Retinal pigment epithelial cell (primary cell): Measurements from ENCODE around the gene LRP1.
A peak's percentile ranks its signal among the peaks of the same experiment; 100 is the strongest.

ENCODE experiments used
- DNase-seq: peaks from one replicate; pipeline ENCODE4 v3.0.0-alpha.2; 2010; ENCODE audit warnings: low read depth
- H3K4me3 ChIP-seq: 2 replicates; pipeline ENCODE4 v1.5.1; 2011; ENCODE audit warnings: mild to moderate bottlenecking, low read length, control low read depth, moderate library complexity
- CTCF ChIP-seq: conservative IDR thresholded peaks from 2 replicates; pipeline ENCODE4 v1.5.1; 2011; ENCODE audit warnings: low read depth, low read length, control low read depth, inconsistent platforms

LRP1 gene

GRCh38 chr12:57223191-57224165 lies 95.2 kb downstream of the LRP1 start:
- TF ChIP-seq CTCF: no peak
- H3K4me3 ChIP-seq: no peak overlapping the region
- DNase-seq: no peak

GRCh38 chr12:57224278-57224972 lies 96.1 kb downstream of the LRP1 start:
- no peak for DNase-seq
- TF ChIP-seq CTCF: no peak
- H3K4me3 ChIP-seq: no peak overlapping the region

- H3K4me3 ChIP-seq: no peak overlapping the region
- no peak for DNase-seq
- peak; percentile 57 for TF ChIP-seq CTCF
Measured at GRCh38 chr12:57224973-57225679, 96.8 kb downstream of the LRP1 start.

GRCh38 chr12:57225680-57226210 lies 97.5 kb downstream of the LRP1 start:
- no peak overlapping the region for H3K4me3 ChIP-seq
- TF ChIP-seq CTCF: no peak
- no peak for DNase-seq

GRCh38 chr12:57226588-57227314 lies 98.5 kb downstream of the LRP1 start:
- TF ChIP-seq CTCF: no peak
- H3K4me3 ChIP-seq: no peak overlapping the region
- DNase-seq: no peak
